Adrenal gland (tissue), 12 donors: ENCODE results near the gene RPS15. TPM values are rescaled to one million over a fixed set of nuclear protein-coding genes. Genes with fewer than 3 reads are reported as not detected.
A peak's percentile ranks its signal among the peaks of the same experiment; 100 is the strongest.

ENCODE experiments used
- DNase-seq, 7 donors: peaks; one replicate each; pipeline ENCODE4 v3.0.0-alpha.2; 2019 to 2020
- H3K27ac ChIP-seq, 5 donors: fragments of 200-600 bp; sonication (generic) in 4 of 5; 1 replicate in 3 of 5; 2 replicates in 2 of 5; pipeline versions ENCODE4 v1.5.1 to v1.8.0; 2016 to 2020; ENCODE audit warnings: mild to moderate bottlenecking in 1 of 5
- H3K27me3 ChIP-seq: fragments of 200-600 bp; 2 replicates; pipeline ENCODE4 v1.8.0; 2021
- H3K36me3 ChIP-seq, 2 donors: fragments of 200-600 bp; replicated peaks in 1 of 2; 1 replicate in 1 of 2; 2 replicates in 1 of 2; pipeline versions ENCODE4 v1.5.1 to v1.8.0; 2018 to 2022
- H3K4me1 ChIP-seq, 2 donors: fragments of 200-600 bp; replicated peaks in 1 of 2; 1 replicate in 1 of 2; 2 replicates in 1 of 2; pipeline versions ENCODE4 v1.5.1 to v1.8.0; 2018 to 2021
- H3K4me3 ChIP-seq, 4 donors: fragments of 200-600 bp; sonication (generic) in 3 of 4; one replicate each; pipeline ENCODE4 v1.5.1; 2016 to 2018
- H3K9me3 ChIP-seq, 3 donors: fragments of 200-600 bp; sonication (generic) in 1 of 3; replicated peaks in 1 of 3; 1 replicate in 2 of 3; 2 replicates in 1 of 3; pipeline versions ENCODE4 v1.5.1 to v1.8.0; 2016 to 2021
- CTCF ChIP-seq, 6 experiments: fragments of 450-650 bp in 4 of 6; fragments of 200-600 bp in 2 of 6; sonication (generic) in 1 of 6; IDR thresholded peaks; 1 replicate in 5 of 6; 2 replicates in 1 of 6; pipeline versions ENCODE4 v1.5.1 to v1.8.0; 2016 to 2021; ENCODE audit warnings: antibody characterized with exemption in 6 of 6, mild to moderate bottlenecking in 2 of 6, moderate library complexity in 1 of 6
- POLR2A ChIP-seq, 2 donors: fragments of 450-650 bp; IDR thresholded peaks; one replicate each; pipeline ENCODE4 v1.6.1; 2017; ENCODE audit warnings: antibody characterized with exemption in 2 of 2, mild to moderate bottlenecking in 2 of 2, moderate library complexity in 1 of 2
- WGBS, 4 donors: extraction: QIAGEN DNeasy Blood & Tissue Kit in 2 of 4; methylation state at CpG; one replicate each; pipeline versions ENCODE4 v1.1.5 to v1.1.7; 2013 to 2017; 5-methylcytosine and 5-hydroxymethylcytosine counted together
- intact Hi-C, 2 donors: fragments of 100-400 bp; cut with DNase I; formaldehyde crosslinking; loops; one replicate each; pipeline versions ENCODE4 v1.14.1 to v1.15.0; 2022 to 2023
- polyA plus RNA-seq, 3 donors: library from polyadenylated mRNA; stranded (reverse); fragments of 200-250 nt in 2 of 3; fragments of 350-450 nt in 1 of 3; fragmentation: Illumina TruSeq in 1 of 3; extraction: RNeasy Lipid Tissue Mini Kit (QIAGEN cat#74804) in 1 of 3; gene quantifications; one replicate each; pipeline ENCODE4 v1.2.3, GENCODE V29; 2013 to 2014
- total RNA-seq, 9 donors: library from RNA; depleted of rRNA in 4 of 9; stranded (reverse); fragments of >200 nt in 4 of 9; fragments of 120-200 nt in 1 of 9; fragmentation: NEBNext Ultra II Directional in 1 of 9; extraction: Animal tissue kit (Norgen Biotek cat#: 25700) in 1 of 9; gene quantifications; one replicate each; pipeline versions ENCODE4 v1.1.0 to v1.2.4, GENCODE V29; 2013 to 2023
- donor health status: healthy with polysubstance abuse.
- donor health status: Bipolar disorder and iron deficiency.
- donor health status: DM: yes; HTN: yes; CAD: no.
- donor health status: DM: no; HTN: no; CAD: no.
- donor health status: DM: no; HTN: no; CAD: no.
- donor health status: DM: yes; HTN: yes; CAD: no.

RPS15 gene
- total and polyA plus RNA-seq, 12 donors, result 471 to 4,071 (median 1,829) TPM

GRCh38 chr19:1430246-1430645 lies 8.0 kb upstream of the RPS15 start:
- Histone ChIP-seq H3K9me3 (no peaks in the 10 kb centered on the region), H3K27ac (peak overlapping the region in 4 of 5 donors; percentile 7 to 72 (median 42)), H3K36me3 (peaks cover 0 to 82% of the 10 kb centered on the region in 2 donors), H3K4me3 (no peak overlapping the region), H3K4me1 (peaks cover 8 to 16% of the 10 kb centered on the region in 2 donors), H3K27me3 (no peaks in the 10 kb centered on the region)
- WGBS, 4 donors, result 86 to 93% (median 92%) methylated on average over 2 to 14 of the region's 14 CpGs
- no peak for TF ChIP-seq POLR2A (IDR thresholded peaks at IDR 0.05)
- TF ChIP-seq CTCF (IDR thresholded peaks at IDR 0.05), result no peak
- no peak for DNase-seq
- intact Hi-C loops, result loop anchor here in 1 of 2 donors (10.0 kb wide), 1 partner anchor 155 kb away; the partner anchor contains the start of gene FAM174C

- TF ChIP-seq CTCF (IDR thresholded peaks at IDR 0.05), result no peak
- TF ChIP-seq POLR2A (IDR thresholded peaks at IDR 0.05), result no peak
- no peaks in the 10 kb centered on the region for H3K9me3 ChIP-seq
- intact Hi-C loops, result loop anchor here in 1 of 2 donors (10.0 kb wide), 1 partner anchor 157 kb away; the partner anchor contains the start of gene FAM174C
- no peak overlapping the region for H3K27ac ChIP-seq
- no peak overlapping the region for H3K4me3 ChIP-seq
- WGBS, 4 donors, result 84 to 94% (median 91%) methylated on average over 12 to 24 of the region's 24 CpGs
- no peak for DNase-seq
- H3K36me3 ChIP-seq, result peaks cover 0 to 77% of the 10 kb centered on the region in 2 donors
- no peaks in the 10 kb centered on the region for H3K27me3 ChIP-seq
- H3K4me1 ChIP-seq, result peaks cover 8 to 14% of the 10 kb centered on the region in 2 donors
Measured at GRCh38 chr19:1431759-1432506, 6.3 kb upstream of the RPS15 start.

- peaks cover 8 to 14% of the 10 kb centered on the region in 2 donors for H3K4me1 ChIP-seq
- H3K27me3 ChIP-seq, result no peaks in the 10 kb centered on the region
- peaks cover 0 to 77% of the 10 kb centered on the region in 2 donors for H3K36me3 ChIP-seq
- no peak for DNase-seq
- intact Hi-C loops, result loop anchor here in 1 of 2 donors (10.0 kb wide), 1 partner anchor 158 kb away; the partner anchor contains the start of gene FAM174C
- no peak overlapping the region for H3K4me3 ChIP-seq
- TF ChIP-seq POLR2A (IDR thresholded peaks at IDR 0.05) (no peak), CTCF (IDR thresholded peaks at IDR 0.05) (no peak)
- no peaks in the 10 kb centered on the region for H3K9me3 ChIP-seq
- 87 to 96% (median 90%) methylated on average over 16 of the region's 16 CpGs for WGBS, 4 donors
- no peak overlapping the region for H3K27ac ChIP-seq
Measured at GRCh38 chr19:1432507-1432887, 5.7 kb upstream of the RPS15 start.

- H3K9me3 ChIP-seq, result no peaks in the 10 kb centered on the region
- H3K27me3 ChIP-seq, result no peaks in the 10 kb centered on the region
- DNase-seq, result no peak
- TF ChIP-seq POLR2A (IDR thresholded peaks at IDR 0.05) (no peak), CTCF (IDR thresholded peaks at IDR 0.05) (no peak)
- H3K36me3 ChIP-seq, result peaks cover 0 to 72% of the 10 kb centered on the region in 2 donors
- peaks cover 8 to 14% of the 10 kb centered on the region in 2 donors for H3K4me1 ChIP-seq
- intact Hi-C loops, result loop anchor here in 1 of 2 donors (10.0 kb wide), 1 partner anchor 159 kb away; the partner anchor contains the start of gene FAM174C
- no peak overlapping the region for H3K4me3 ChIP-seq
- WGBS, 4 donors, result 82 to 91% (median 86%) methylated on average over 15 to 47 of the region's 47 CpGs
- H3K27ac ChIP-seq, result no peak overlapping the region
Measured at GRCh38 chr19:1433119-1434039, 4.8 kb upstream of the RPS15 start.
